Thyroid gland (tissue), 4 donors: ENCODE data around the gene EEA1.

Source experiments
- CTCF ChIP-seq, 6 experiments: fragments of 200-600 bp in 3 of 6; fragments of 450-650 bp in 3 of 6; sonication (generic) in 3 of 6; IDR thresholded peaks; one replicate each; pipeline ENCODE4 v1.5.1; 2016 to 2019; ENCODE audit warnings: antibody characterized with exemption in 6 of 6, mild to moderate bottlenecking in 2 of 6, inconsistent platforms in 1 of 6, moderate library complexity in 1 of 6
- POLR2A ChIP-seq, 2 donors: fragments of 450-650 bp; IDR thresholded peaks; one replicate each; pipeline ENCODE4 v1.6.1; 2017; ENCODE audit warnings: antibody characterized with exemption in 2 of 2, mild to moderate bottlenecking in 2 of 2, moderate library complexity in 1 of 2

GRCh38 chr12:92905258-92905810, 23.8 kb downstream of the EEA1 start:
- TF ChIP-seq CTCF (IDR thresholded peaks at IDR 0.05) (no peak), POLR2A (IDR thresholded peaks at IDR 0.05) (no peak)
